SK-N-SH (cell line): ENCODE measurements around the gene OR51B2. TPM values are rescaled to one million over a fixed set of nuclear protein-coding genes. Genes with fewer than 3 reads are reported as not detected.

Experiments
- CTCF ChIA-PET: fragments of 300-600, 350-600 bp; formaldehyde crosslinking; extraction: SDS; loops from one replicate; lab custom pipeline; 2021; lab: Yijun Ruan, JAX
- POLR2A ChIA-PET: fragments of 350-600 bp; sonication (Branson Sonifier 250); formaldehyde crosslinking; extraction: SDS; loops from one replicate; lab custom pipeline; 2020; ENCODE audit warnings: antibody characterized with exemption, inconsistent platforms; lab: Yijun Ruan, JAX
- DNase-seq: peaks from one replicate; pipeline ENCODE4 v3.0.0; 2012
- H2AFZ ChIP-seq: fragments of 200-600 bp; sonication (generic); 2 replicates; pipeline ENCODE4 v1.8.1; 2016; ENCODE audit warnings: antibody characterized with exemption, mild to moderate bottlenecking, low read depth
- H3F3A ChIP-seq: fragments of 200-600 bp; sonication (generic); replicated peaks from 2 replicates; pipeline ENCODE3; 2016; ENCODE audit warnings: antibody characterized with exemption, mild to moderate bottlenecking; ENCODE audit not compliant: insufficient read depth
- H3K27ac ChIP-seq, 2 experiments: fragments of 200-500 bp in 1 of 2; fragments of 200-600 bp in 1 of 2; sonication (Bioruptor generic) in 1 of 2; sonication (generic), shearing (Covaris generic) in 1 of 2; 2 replicates each; pipeline versions ENCODE4 v1.5.1 to v1.6.1; 2014 to 2016; ENCODE audit warnings: low read depth in 2 of 2, inconsistent platforms in 1 of 2, low read length in 1 of 2, mild to moderate bottlenecking in 1 of 2, mixed read lengths in 1 of 2
- H3K27me3 ChIP-seq: fragments of 200-600 bp; sonication (generic), shearing (Covaris generic); 2 replicates; pipeline ENCODE4 v1.6.1; 2016; ENCODE audit warnings: mixed run types; ENCODE audit not compliant: insufficient read depth
- H3K36me3 ChIP-seq, 2 experiments: fragments of 200-500 bp in 1 of 2; fragments of 200-600 bp in 1 of 2; sonication (Bioruptor generic) in 1 of 2; sonication (generic) in 1 of 2; replicated peaks in 1 of 2; 2 replicates each; pipeline versions ENCODE3 to v1.5.1; 2014 to 2016; ENCODE audit warnings: low read length in 1 of 2, mild to moderate bottlenecking in 1 of 2; ENCODE audit not compliant: insufficient read depth in 2 of 2, control insufficient read depth in 1 of 2
- H3K4me1 ChIP-seq, 2 experiments: fragments of 200-500 bp in 1 of 2; fragments of 200-600 bp in 1 of 2; sonication (Bioruptor generic) in 1 of 2; sonication (generic), shearing (Covaris generic) in 1 of 2; 2 replicates each; pipeline versions ENCODE4 v1.5.1 to v1.6.1; 2014 to 2016; ENCODE audit warnings: low read depth in 1 of 2, low read length in 1 of 2, mixed run types in 1 of 2; ENCODE audit not compliant: insufficient read depth in 2 of 2, control insufficient read depth in 1 of 2
- H3K4me2 ChIP-seq: fragments of 200-600 bp; sonication (generic), shearing (Covaris generic); 2 replicates; pipeline ENCODE4 v1.6.1; 2017; ENCODE audit warnings: mixed run types
- H3K4me3 ChIP-seq, 2 experiments: fragments of 200-500 bp in 1 of 2; fragments of 200-600 bp in 1 of 2; sonication (Bioruptor generic) in 1 of 2; sonication (generic), shearing (Covaris generic) in 1 of 2; 2 replicates each; pipeline versions ENCODE4 v1.5.1 to v1.8.1; 2014 to 2016; ENCODE audit warnings: low read depth in 2 of 2, inconsistent platforms in 1 of 2, low read length in 1 of 2, mild to moderate bottlenecking in 1 of 2, mixed read lengths in 1 of 2, moderate library complexity in 1 of 2
- H3K79me2 ChIP-seq: fragments of 200-600 bp; sonication (generic); 2 replicates; pipeline ENCODE4 v1.8.1; 2017; ENCODE audit warnings: mild to moderate bottlenecking; ENCODE audit not compliant: insufficient read depth
- H3K9ac ChIP-seq: fragments of 200-600 bp; sonication (generic); 2 replicates; pipeline ENCODE4 v1.6.1; 2017; ENCODE audit warnings: mixed run types
- H3K9me2 ChIP-seq: fragments of 200-600 bp; sonication (generic); 2 replicates; pipeline ENCODE4 v1.6.1; 2017; ENCODE audit warnings: mixed run types
- H3K9me3 ChIP-seq: fragments of 200-600 bp; sonication (generic); 2 replicates; pipeline ENCODE4 v1.6.1; 2017; ENCODE audit warnings: mixed run types, mild to moderate bottlenecking, moderate library complexity
- H4K20me1 ChIP-seq: fragments of 200-600 bp; sonication (generic); 2 replicates; pipeline ENCODE4 v1.6.1; 2017; ENCODE audit warnings: mild to moderate bottlenecking, mixed run types; ENCODE audit not compliant: insufficient read depth
- CTCF ChIP-seq: fragments of 200-600 bp; sonication (generic); IDR thresholded peaks from 2 replicates; pipeline ENCODE4 v1.6.1; 2017; ENCODE audit warnings: antibody characterized with exemption, mild to moderate bottlenecking, moderate library complexity
- EP300 ChIP-seq, 2 experiments: IDR thresholded peaks; 2 replicates each; pipeline versions ENCODE4 v1.4.0 to v1.6.1; 2012; ENCODE audit warnings: borderline replicate concordance in 1 of 2, low read depth in 1 of 2, low read length in 1 of 2
- EZH2phosphoT487 ChIP-seq: fragments of 200-600 bp; sonication (generic); IDR thresholded peaks from 2 replicates; pipeline ENCODE4 v1.6.1; 2017; ENCODE audit warnings: low read depth, mixed run types, mild to moderate bottlenecking, antibody characterized with exemption, moderate library complexity, borderline replicate concordance
- FOXJ3 ChIP-seq: sonication (generic); formaldehyde crosslinking; IDR thresholded peaks from 2 replicates; pipeline ENCODE4 v1.5.1; 2020; ENCODE audit warnings: mild to moderate bottlenecking, missing genetic modification reagents
- FOXM1 ChIP-seq: IDR thresholded peaks from 2 replicates; pipeline ENCODE4 v1.4.0; 2012; ENCODE audit warnings: low read depth, mild to moderate bottlenecking
- GATA2 ChIP-seq: sonication (generic); formaldehyde crosslinking; IDR thresholded peaks from 2 replicates; pipeline ENCODE4 v1.5.0; 2020; ENCODE audit warnings: mild to moderate bottlenecking, missing genetic modification reagents
- IRF3 ChIP-seq: fragments of 150-350 bp; IDR thresholded peaks from 2 replicates; pipeline ENCODE4 v1.6.1; 2016; ENCODE audit warnings: mild to moderate bottlenecking, low read depth, low read length
- MXI1 ChIP-seq: IDR thresholded peaks from 2 replicates; pipeline ENCODE4 v1.6.1; 2012; ENCODE audit warnings: mild to moderate bottlenecking, low read depth, low read length, improper control_type of control experiment
- PBX3 ChIP-seq: IDR thresholded peaks from 2 replicates; pipeline ENCODE4; 2012
- REST ChIP-seq: IDR thresholded peaks from 2 replicates; pipeline ENCODE4 v1.6.1; 2012; ENCODE audit warnings: mild to moderate bottlenecking, low read depth, low read length, moderate library complexity
- RXRA ChIP-seq: IDR thresholded peaks from 2 replicates; pipeline ENCODE4 v1.4.0; 2012; ENCODE audit warnings: low read depth, mild to moderate bottlenecking, borderline replicate concordance
- SMC3 ChIP-seq: IDR thresholded peaks from 2 replicates; pipeline ENCODE4 v1.6.1; 2012; ENCODE audit warnings: low read depth, low read length, improper control_type of control experiment
- TAF1 ChIP-seq: IDR thresholded peaks from 2 replicates; pipeline ENCODE4 v1.6.1; 2012; ENCODE audit warnings: low read depth, mild to moderate bottlenecking, low read length, moderate library complexity, borderline replicate concordance
- TCF12 ChIP-seq: IDR thresholded peaks from 2 replicates; pipeline ENCODE4 v1.4.0; 2012
- USF1 ChIP-seq: IDR thresholded peaks from 2 replicates; pipeline ENCODE4 v1.4.0; 2012; ENCODE audit warnings: low read depth, borderline replicate concordance
- YY1 ChIP-seq: IDR thresholded peaks from 2 replicates; pipeline ENCODE4 v1.4.0; 2012; ENCODE audit warnings: low read depth, mild to moderate bottlenecking
- WGBS: methylation state at CpG from one replicate; pipeline ENCODE4 v1.1.6; 2017; ENCODE audit warnings: low lambda C conversion rate; 5-methylcytosine and 5-hydroxymethylcytosine counted together
- polyA plus RNA-seq, 3 experiments: library from polyadenylated mRNA; depleted of rRNA; stranded (reverse); fragments of >200 nt; gene quantifications; 2 replicates each; pipeline ENCODE4 v1.2.3, GENCODE V29; 2012

The OR51B2 gene
- polyA plus RNA-seq, 1 of the 3 experiments (the other 2 are of a cell fraction): not detected

- no peaks in the 10 kb centered on the region for H3K9me3 ChIP-seq
- WGBS: 0% methylated on average over 1 of the region's 1 CpG
- H3K27ac ChIP-seq: no peak overlapping the region
- H3K9ac ChIP-seq: no peak overlapping the region
- no peak for DNase-seq
- no peaks in the 10 kb centered on the region for H3K9me2 ChIP-seq
- TF ChIP-seq SMC3 (no peak), USF1 (no peak), IRF3 (no peak), CTCF (no peak), MXI1 (no peak), EP300 (IDR thresholded peaks at IDR 0.05; ENCODE audit: borderline replicate concordance in 1 of 2, low read depth in 1 of 2, low read length in 1 of 2) (no peak)
- H3K36me3 ChIP-seq: no peaks in the 10 kb centered on the region
- H3K4me1 ChIP-seq: no peaks in the 10 kb centered on the region
- no peak overlapping the region for H3K4me2 ChIP-seq
- H3K27me3 ChIP-seq: peaks cover 6% of the 10 kb centered on the region; the same call in 1 of the 2 replicates
- ChIA-PET POLR2A (no interaction called here), CTCF (no interaction called here)
- no peak overlapping the region for H2AFZ ChIP-seq
- H3F3A ChIP-seq: no peaks in the 10 kb centered on the region
- H3K79me2 ChIP-seq: no peaks in the 10 kb centered on the region
- no peaks in the 10 kb centered on the region for H4K20me1 ChIP-seq
- H3K4me3 ChIP-seq: no peak overlapping the region
Observed at GRCh38 chr11:5349550-5349949, 25.5 kb upstream of the OR51B2 start.

GRCh38 chr11:5348551-5349194 lies 24.6 kb upstream of the OR51B2 start:
- no peaks in the 10 kb centered on the region for H3K9me3 ChIP-seq
- H4K20me1 ChIP-seq: no peaks in the 10 kb centered on the region
- no peaks in the 10 kb centered on the region for H3K79me2 ChIP-seq
- H3K4me2 ChIP-seq: no peak overlapping the region
- H3K4me3 ChIP-seq: no peak overlapping the region
- no peaks in the 10 kb centered on the region for H3K4me1 ChIP-seq
- no peaks in the 10 kb centered on the region for H3K36me3 ChIP-seq
- H3F3A ChIP-seq: no peaks in the 10 kb centered on the region
- WGBS: 6% methylated on average over 3 of the region's 3 CpGs
- CTCF ChIA-PET: interaction anchor here (0.8 kb wide), 1 partner anchor 17 kb away, joined by 3 read pairs; no protein-coding TSS in a partner anchor
- DNase-seq: no peak
- POLR2A ChIA-PET: no interaction called here
- no peak overlapping the region for H3K27ac ChIP-seq
- no peak overlapping the region for H2AFZ ChIP-seq
- H3K27me3 ChIP-seq: no peaks in the 10 kb centered on the region; the same call in 1 of the 2 replicates
- no peaks in the 10 kb centered on the region for H3K9me2 ChIP-seq
- H3K9ac ChIP-seq: no peak overlapping the region
- no peak for TF ChIP-seq PBX3
- no peak for TF ChIP-seq EP300 (IDR thresholded peaks at IDR 0.05; ENCODE audit: borderline replicate concordance in 1 of 2, low read depth in 1 of 2, low read length in 1 of 2)
- no peak for TF ChIP-seq IRF3
- TF ChIP-seq REST: no peak
- TF ChIP-seq YY1: no peak
- TF ChIP-seq FOXM1: no peak
- TF ChIP-seq GATA2 (CRISPR knock-in tag): no peak
- no peak for TF ChIP-seq FOXJ3
- no peak for TF ChIP-seq TCF12
- no peak for TF ChIP-seq EZH2phosphoT487
- TF ChIP-seq SMC3: no peak
- no peak for TF ChIP-seq RXRA
- no peak for TF ChIP-seq TAF1
